GM13977 (cell line): ENCODE results near the gene OSBP2.

Experiments used
- DNase-seq: peaks from one replicate; pipeline ENCODE4 v3.0.0; 2012; ENCODE audit warnings: low spot score
- in situ Hi-C: fragments of 300-500 bp; cut with MboI; formaldehyde crosslinking; loops from one replicate; pipeline ENCODE4 v1.12.0; 2022; ENCODE audit warnings: low sequenced_read_pairs, low pct_unique_long_range_greater_than_20kb, mixed read lengths, inconsistent platforms; ENCODE audit not compliant: unreplicated experiment
- TF ChIP-seq, protein P1 (sequence below): IDR thresholded peaks from 2 replicates; pipeline ENCODE4 v1.5.1; 2012; ENCODE audit warnings: mild to moderate bottlenecking, control low read depth; ENCODE audit not compliant: insufficient read depth; ENCODE audit errors: extremely low read depth, missing control alignments

Gene OSBP2

DNA sequence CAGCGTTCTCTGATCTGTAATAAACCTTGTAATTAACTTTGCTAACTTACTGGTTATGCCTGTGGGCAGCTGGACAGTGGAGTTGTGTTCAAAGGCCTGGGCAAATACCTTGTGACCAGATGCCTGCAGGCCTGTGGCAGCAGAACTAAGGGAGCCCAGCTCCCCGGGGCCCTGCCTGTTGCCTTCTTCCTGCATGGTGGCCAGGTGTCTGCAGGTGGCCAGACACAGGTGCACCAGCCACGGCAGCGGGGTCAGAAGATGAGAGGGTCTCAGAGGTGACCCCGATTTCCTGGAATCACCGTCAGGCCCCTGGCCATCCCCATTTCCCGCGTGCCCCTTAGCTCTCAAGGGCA is 127.2 kb downstream of the OSBP2 start:
- in situ Hi-C loops = no loop called here
- TF ChIP-seq, protein P1, sequence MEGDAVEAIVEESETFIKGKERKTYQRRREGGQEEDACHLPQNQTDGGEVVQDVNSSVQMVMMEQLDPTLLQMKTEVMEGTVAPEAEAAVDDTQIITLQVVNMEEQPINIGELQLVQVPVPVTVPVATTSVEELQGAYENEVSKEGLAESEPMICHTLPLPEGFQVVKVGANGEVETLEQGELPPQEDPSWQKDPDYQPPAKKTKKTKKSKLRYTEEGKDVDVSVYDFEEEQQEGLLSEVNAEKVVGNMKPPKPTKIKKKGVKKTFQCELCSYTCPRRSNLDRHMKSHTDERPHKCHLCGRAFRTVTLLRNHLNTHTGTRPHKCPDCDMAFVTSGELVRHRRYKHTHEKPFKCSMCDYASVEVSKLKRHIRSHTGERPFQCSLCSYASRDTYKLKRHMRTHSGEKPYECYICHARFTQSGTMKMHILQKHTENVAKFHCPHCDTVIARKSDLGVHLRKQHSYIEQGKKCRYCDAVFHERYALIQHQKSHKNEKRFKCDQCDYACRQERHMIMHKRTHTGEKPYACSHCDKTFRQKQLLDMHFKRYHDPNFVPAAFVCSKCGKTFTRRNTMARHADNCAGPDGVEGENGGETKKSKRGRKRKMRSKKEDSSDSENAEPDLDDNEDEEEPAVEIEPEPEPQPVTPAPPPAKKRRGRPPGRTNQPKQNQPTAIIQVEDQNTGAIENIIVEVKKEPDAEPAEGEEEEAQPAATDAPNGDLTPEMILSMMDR = no peak
- DNase-seq = no peak

DNA sequence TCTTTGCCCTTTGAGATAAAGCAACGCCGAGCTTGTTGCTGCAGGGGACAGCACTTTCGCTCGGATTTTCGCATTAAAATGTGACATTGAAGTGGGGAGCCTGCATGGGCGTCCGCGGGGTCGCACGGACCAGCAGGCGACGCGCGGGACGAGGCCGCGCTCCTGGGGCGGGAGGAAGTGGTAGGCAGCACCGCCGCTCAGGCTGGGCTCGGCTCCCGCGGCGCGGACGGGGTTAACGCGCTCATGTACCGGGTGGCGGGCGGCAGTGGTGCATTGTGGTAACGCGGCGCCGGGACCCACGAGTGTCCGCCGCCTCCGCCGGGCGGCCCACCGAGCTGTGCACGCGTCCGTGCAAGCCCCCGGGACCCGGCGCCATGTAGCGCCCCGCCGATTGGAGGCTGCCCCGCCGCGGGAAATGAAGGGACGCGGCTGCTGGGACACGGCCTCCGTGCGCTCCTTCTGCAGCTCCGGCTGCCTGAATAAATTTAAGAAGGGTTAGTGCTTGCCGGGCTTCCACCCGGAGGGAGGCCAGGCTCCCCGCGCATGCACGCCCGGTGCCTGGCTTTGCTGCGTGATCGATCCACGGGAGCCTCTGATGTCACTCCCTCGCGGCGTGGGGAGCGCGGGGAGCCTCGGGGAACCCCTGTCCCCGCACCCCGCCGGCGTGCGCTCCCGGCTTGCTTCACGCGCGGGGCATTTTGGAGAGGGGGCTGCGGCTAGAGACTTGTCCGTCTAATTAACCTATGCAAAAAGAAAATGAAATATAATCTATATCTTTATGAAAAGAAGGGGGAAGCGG is 127.7 kb downstream of the OSBP2 start:
- no peak for DNase-seq
- TF ChIP-seq, protein P1 = no peak
- in situ Hi-C loops = no loop called here

DNA sequence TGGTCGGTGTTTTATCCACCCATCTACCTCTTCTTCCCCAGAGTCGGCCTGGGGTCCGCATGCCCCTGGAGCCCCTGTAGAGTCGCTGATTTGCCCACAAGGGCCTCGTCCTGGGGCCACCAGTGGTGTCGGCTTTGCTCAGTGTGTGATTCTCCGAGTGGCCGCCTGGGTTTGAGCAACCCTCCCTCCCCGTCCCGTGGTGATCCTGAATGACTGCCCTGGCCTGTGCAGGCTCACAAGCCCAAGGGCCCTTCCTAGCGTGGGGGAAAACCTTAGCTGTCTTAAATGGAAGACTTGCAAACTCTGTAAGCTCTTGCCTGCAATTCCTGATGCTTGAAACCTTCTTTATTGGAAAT is 128.3 kb downstream of the OSBP2 start:
- TF ChIP-seq, protein P1 = no peak
- DNase-seq = no peak

DNA sequence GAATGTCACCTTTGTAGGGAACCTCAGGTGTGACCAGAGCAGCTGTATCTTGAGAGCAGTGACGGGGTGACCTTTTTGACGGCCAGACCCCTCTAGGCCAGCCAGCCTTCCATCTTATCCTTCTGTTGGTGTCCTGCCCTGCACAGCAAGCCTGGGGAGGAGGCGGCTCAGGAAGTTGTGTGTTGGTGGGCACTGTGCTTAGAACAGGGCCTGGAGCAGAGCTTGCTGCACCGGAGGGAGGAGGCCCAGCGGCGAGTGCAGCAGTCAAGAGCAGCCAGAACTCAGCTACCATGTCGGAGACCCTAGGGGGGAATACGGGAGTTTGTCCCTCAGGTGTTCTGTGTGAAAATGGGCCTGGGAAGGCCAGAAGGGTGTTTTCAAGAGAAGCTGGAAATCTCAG is 129.4 kb downstream of the OSBP2 start:
- TF ChIP-seq, protein P1 = no peak
- no peak for DNase-seq
- in situ Hi-C loops = no loop called here

More for the DNA sequence above, 128.3 kb downstream of the OSBP2 start:
- in situ Hi-C loops = no loop called here

DNA sequence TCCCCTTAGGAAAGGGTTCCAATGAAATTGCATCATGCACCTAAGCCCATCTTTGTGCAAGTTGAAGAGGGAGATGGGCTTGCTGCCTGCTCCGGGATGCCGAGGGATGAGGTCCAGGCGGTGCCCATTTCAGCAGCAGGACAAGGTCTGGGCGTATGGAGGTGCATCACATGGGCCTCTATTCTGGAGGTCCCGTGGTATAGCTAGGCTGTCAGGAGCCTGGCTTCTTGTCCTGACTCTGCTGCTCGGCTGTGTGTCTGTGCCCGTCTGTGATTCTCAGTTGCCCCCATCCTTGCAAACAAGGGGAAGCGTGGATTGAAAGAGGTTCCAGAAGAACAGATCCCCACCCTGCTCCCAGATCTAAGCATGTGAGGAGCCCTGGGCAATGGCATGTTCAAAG is 130.0 kb downstream of the OSBP2 start:
- no peak for DNase-seq
- in situ Hi-C loops = no loop called here
- TF ChIP-seq, protein P1 = no peak

DNA sequence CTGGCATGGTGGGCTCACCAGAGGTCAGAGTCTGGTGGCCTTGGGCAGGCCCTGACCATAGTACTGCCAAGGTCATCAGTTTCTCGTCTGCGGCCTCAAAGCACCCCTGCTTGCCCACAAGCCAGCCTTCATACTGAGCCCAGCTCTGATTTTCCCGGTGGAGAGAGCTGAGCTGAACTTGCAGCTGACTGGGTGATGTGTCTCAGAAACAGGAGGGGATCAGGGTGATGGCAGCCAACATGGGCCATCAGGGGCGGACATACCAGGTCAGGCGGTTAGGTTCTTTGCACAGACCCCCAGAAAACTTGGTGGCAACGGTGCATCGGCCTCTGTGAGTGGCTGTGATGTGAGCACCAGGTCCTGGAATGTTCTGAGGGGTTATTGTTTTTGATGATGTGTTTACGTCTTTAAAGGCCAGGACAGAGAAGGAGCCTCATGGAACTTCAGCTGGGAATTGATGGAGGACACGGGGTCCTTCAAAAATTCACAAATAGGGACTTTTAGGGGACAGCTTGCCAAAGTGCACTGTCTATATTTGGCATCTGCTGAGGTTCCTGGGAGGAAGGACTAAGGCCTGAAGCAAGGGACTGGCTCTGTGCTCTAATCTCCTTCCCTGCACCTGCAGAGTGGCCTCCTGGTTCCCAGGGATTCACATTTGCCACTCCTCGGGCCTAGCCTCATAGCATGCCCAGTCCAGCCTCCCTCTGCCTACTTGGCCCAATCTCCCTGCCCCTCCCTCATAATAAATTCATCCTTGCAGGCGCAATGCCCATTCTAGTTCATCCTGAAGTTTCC is 131.2 kb downstream of the OSBP2 start:
- TF ChIP-seq, protein P1 = no peak
- no peak for DNase-seq
- in situ Hi-C loops = no loop called here
